Neural progenitor cell (in vitro differentiated cells): ENCODE measurements around the gene TNFRSF21.

Experiments used
- EZH2 ChIP-seq: fragments of 200-600 bp; sonication (generic); IDR thresholded peaks from 2 replicates; pipeline ENCODE4 v1.6.1; 2017; ENCODE audit warnings: antibody characterized with exemption, mild to moderate bottlenecking, moderate library complexity
- EZH2phosphoT487 ChIP-seq: fragments of 200-600 bp; sonication (generic); IDR thresholded peaks from 2 replicates; pipeline ENCODE4 v1.6.1; 2017; ENCODE audit warnings: antibody characterized with exemption
- TF ChIP-seq, protein P1 (sequence below): fragments of 200-600 bp; sonication (generic); IDR thresholded peaks from 2 replicates; pipeline ENCODE4 v1.5.1; 2017; ENCODE audit warnings: antibody characterized with exemption, mild to moderate bottlenecking

DNA sequence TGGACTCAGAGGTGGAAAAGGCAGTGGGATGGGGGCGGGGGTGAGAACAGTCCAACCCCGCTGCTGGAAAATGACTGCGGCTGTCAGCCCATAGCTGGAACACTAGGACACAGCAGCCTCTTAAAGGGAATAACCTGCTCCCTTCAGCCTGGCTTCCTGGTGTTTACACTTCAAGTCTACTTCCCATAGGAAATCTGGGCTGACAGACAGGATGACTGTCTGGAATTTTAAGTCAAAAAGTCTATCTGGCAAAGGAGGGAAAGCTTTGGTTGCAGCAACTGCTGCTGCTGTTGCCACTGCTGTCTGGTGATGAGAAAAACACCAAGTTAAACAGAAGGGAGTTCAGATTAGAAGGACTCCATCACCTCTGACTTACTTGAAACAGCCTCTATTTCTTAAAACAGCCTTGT lies 44.9 kb downstream of the TNFRSF21 start:
- TF ChIP-seq, protein P1, sequence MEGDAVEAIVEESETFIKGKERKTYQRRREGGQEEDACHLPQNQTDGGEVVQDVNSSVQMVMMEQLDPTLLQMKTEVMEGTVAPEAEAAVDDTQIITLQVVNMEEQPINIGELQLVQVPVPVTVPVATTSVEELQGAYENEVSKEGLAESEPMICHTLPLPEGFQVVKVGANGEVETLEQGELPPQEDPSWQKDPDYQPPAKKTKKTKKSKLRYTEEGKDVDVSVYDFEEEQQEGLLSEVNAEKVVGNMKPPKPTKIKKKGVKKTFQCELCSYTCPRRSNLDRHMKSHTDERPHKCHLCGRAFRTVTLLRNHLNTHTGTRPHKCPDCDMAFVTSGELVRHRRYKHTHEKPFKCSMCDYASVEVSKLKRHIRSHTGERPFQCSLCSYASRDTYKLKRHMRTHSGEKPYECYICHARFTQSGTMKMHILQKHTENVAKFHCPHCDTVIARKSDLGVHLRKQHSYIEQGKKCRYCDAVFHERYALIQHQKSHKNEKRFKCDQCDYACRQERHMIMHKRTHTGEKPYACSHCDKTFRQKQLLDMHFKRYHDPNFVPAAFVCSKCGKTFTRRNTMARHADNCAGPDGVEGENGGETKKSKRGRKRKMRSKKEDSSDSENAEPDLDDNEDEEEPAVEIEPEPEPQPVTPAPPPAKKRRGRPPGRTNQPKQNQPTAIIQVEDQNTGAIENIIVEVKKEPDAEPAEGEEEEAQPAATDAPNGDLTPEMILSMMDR, result no peak
- TF ChIP-seq EZH2 (no peak), EZH2phosphoT487 (no peak)
